Measurements from ENCODE around the gene KCTD8.

KCTD8 gene

DNA sequence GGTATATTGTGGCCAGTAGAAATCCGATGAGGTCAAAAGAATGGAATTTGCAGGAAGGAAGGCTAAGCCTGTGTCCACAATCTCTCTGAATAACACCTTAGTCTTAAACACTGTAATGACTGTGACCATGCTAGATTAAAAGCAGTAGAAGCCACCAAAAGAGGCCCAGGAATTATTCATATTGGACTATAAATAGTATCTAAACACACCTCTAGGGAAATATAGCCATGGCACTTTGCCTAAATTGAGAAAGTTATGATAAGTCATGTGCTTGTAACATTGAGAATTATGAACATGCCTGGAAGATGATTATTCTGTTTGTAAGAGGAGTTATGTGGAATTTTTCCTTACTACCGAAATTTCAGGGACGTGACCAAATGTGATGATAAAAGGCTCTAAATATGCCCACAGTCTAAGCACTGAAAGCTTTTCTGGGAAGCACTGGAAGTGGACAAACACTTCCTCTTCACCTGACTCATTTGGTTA lies 298.5 kb downstream of the KCTD8 start:
- DNase-seq (ENCODE audit: low read depth): no peak
- TF ChIP-seq, protein P1, sequence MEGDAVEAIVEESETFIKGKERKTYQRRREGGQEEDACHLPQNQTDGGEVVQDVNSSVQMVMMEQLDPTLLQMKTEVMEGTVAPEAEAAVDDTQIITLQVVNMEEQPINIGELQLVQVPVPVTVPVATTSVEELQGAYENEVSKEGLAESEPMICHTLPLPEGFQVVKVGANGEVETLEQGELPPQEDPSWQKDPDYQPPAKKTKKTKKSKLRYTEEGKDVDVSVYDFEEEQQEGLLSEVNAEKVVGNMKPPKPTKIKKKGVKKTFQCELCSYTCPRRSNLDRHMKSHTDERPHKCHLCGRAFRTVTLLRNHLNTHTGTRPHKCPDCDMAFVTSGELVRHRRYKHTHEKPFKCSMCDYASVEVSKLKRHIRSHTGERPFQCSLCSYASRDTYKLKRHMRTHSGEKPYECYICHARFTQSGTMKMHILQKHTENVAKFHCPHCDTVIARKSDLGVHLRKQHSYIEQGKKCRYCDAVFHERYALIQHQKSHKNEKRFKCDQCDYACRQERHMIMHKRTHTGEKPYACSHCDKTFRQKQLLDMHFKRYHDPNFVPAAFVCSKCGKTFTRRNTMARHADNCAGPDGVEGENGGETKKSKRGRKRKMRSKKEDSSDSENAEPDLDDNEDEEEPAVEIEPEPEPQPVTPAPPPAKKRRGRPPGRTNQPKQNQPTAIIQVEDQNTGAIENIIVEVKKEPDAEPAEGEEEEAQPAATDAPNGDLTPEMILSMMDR (conservative IDR thresholded peaks at IDR 0.05; ENCODE audit: low read length): no peak
- no peak overlapping the region for H3K4me3 ChIP-seq (ENCODE audit: low read length)

- TF ChIP-seq, protein P1 (conservative IDR thresholded peaks at IDR 0.05; ENCODE audit: low read length): no peak
- DNase-seq (ENCODE audit: low read depth): no peak
- no peak overlapping the region for H3K4me3 ChIP-seq (ENCODE audit: low read length)
Observed at GRCh38 chr4:44149282-44149681, 299.3 kb downstream of the KCTD8 start.

DNA sequence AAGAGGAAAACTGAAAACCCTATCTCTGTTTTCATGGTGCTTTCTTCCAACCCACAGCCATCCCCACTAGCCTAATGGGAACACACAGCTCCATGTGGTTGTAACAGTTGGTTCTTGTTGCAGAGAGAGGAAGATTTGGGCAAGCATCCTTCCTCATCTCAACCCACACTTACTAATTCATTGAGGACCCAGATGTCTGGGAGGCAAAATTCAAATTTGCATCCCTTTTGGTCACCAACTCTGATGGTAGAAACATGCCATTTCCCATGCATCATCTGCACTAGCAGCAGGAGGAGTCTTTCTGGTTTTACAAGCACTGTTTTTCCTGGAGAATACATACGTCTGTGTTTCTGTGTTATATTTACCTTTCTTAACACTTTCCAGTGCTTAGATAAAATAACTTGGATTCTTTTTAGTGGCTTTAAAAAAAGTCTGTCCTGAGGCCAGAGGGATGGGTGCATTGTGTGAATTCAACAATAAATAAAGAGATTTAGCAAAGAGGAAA lies 301.0 kb downstream of the KCTD8 start:
- H3K4me3 ChIP-seq (ENCODE audit: low read length): no peak overlapping the region
- DNase-seq (ENCODE audit: low read depth): no peak
- TF ChIP-seq, protein P1 (conservative IDR thresholded peaks at IDR 0.05; ENCODE audit: low read length): no peak

DNA sequence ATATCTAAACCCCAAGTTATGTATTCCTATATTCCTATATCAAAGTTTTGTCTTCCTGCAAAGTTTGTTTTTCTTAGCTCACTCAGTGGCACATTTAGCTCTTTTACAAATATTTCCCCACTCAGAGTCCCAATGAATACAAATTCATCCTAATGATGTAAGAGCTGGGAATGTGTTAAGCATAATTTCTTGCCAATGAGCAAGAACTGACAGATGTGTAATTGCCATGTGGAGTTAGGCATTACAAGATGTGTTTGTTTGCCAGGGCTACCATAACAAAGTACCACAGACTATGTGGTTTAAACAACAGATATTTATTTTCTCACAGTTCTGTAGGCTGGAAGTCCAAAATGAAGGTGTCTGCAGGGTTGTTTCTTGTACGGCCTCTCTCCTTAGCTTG lies 302.1 kb downstream of the KCTD8 start:
- no peak for DNase-seq (ENCODE audit: low read depth)
- TF ChIP-seq, protein P1 (conservative IDR thresholded peaks at IDR 0.05; ENCODE audit: low read length): no peak
- no peak overlapping the region for H3K4me3 ChIP-seq (ENCODE audit: low read length)

GRCh38 chr4:44145868-44146267 lies 302.7 kb downstream of the KCTD8 start:
- TF ChIP-seq, protein P1 (conservative IDR thresholded peaks at IDR 0.05; ENCODE audit: low read length): no peak
- no peak overlapping the region for H3K4me3 ChIP-seq (ENCODE audit: low read length)
- no peak for DNase-seq (ENCODE audit: low read depth)

DNA sequence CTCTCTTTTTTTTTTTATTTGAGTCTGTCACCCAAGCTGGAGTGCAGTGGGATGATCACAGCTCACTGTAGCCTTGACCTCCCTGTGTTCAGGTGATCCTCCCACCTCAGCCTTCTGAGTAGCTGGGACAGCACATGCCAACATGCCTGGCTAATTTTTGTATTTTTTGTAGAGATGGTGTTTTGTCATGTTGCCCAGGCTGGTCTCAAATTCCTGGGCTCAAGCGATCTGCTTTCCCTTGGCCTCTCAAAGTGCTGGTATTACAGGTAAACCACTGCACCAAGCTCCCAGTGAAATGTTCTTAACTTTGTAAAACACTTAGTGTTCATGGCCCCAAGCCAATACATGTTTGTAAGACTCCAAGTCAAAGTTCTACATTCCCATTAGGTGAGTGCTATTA lies 316.1 kb downstream of the KCTD8 start:
- no peak for DNase-seq (ENCODE audit: low read depth)
- TF ChIP-seq, protein P1 (conservative IDR thresholded peaks at IDR 0.05; ENCODE audit: low read length): no peak

More for the DNA sequence above, 316.1 kb downstream of the KCTD8 start:
- H3K4me3 ChIP-seq (ENCODE audit: low read length): no peak overlapping the region
